GM12878 (cell line): ENCODE data around the gene TMEM135. TPM values are rescaled to one million over a fixed set of nuclear protein-coding genes. Genes with fewer than 3 reads are reported as not detected.
A peak's percentile ranks its signal among the peaks of the same experiment; 100 is the strongest.

Experiments used
- ATAC-seq: fragments of 200-7000 bp; cut with Tn5 transposase; 3 replicates; pipeline ENCODE4 v1.9.1; 2020; ENCODE audit warnings: mild to moderate bottlenecking, moderate library complexity
- Bru-seq: library from RNA; stranded (reverse); fragments of 400-500 nt; gene quantifications from one replicate; lab custom pipeline; 2021; lab: Mats Ljungman, UMichigan
- BruChase-seq, 2 experiments: library from RNA; stranded (reverse); fragments of 400-500 nt; gene quantifications; one replicate each; lab custom pipeline; 2021; lab: Mats Ljungman, UMichigan
- BruUV-seq: library from RNA; stranded (reverse); fragments of 400-500 nt; replicated peaks from 2 replicates; lab custom pipeline; 2021; lab: Mats Ljungman, UMichigan
- CTCF ChIA-PET: fragments of 300-600 bp; sonication (Branson Sonifier 250); formaldehyde crosslinking; extraction: SDS; loops from one replicate; lab custom pipeline; 2021; ENCODE audit warnings: inconsistent platforms; lab: Yijun Ruan, JAX
- POLR2A ChIA-PET: fragments of 350-600 bp; formaldehyde crosslinking; extraction: SDS; loops from one replicate; lab custom pipeline; 2021; ENCODE audit warnings: inconsistent platforms; lab: Charles Lee
- RAD21 ChIA-PET: fragments of 300-600 bp; sonication (Branson Sonifier 250); formaldehyde crosslinking; loops from one replicate; lab custom pipeline; 2023; ENCODE audit warnings: antibody characterized with exemption; ENCODE audit not compliant: unreplicated experiment; lab: Charles Lee
- SMC1A ChIA-PET: fragments of 300-600 bp; sonication (Branson Sonifier 250); formaldehyde crosslinking; loops from one replicate; lab custom pipeline; 2023; ENCODE audit not compliant: unreplicated experiment, uncharacterized antibody; lab: Charles Lee
- DNase-seq: peaks from one replicate; pipeline ENCODE4 v3.0.0-alpha.2; 2011; ENCODE audit warnings: low read depth, low spot score
- FAIRE-seq: peaks from 3 replicates; lab custom pipeline; 2011; peaks lifted over from hg19 to GRCh38; lab: Jason Lieb, UNC
- H2AFZ ChIP-seq: 2 replicates; pipeline ENCODE4 v1.6.0; 2011; ENCODE audit warnings: low read depth, low read length, control low read depth; ENCODE audit not compliant: control insufficient read depth
- H3K27ac ChIP-seq: 2 replicates; pipeline ENCODE4 v1.5.1; 2011; ENCODE audit warnings: control low read depth; ENCODE audit not compliant: control insufficient read depth, insufficient read depth
- H3K27me3 ChIP-seq, 2 experiments: replicated peaks in 1 of 2; 2 replicates each; pipeline versions ENCODE4 v1.6.0 to v1.6.1; 2011; ENCODE audit warnings: low read length in 1 of 2; ENCODE audit not compliant: control insufficient read depth in 2 of 2, insufficient read depth in 2 of 2
- H3K36me3 ChIP-seq, 2 experiments: 2 replicates each; pipeline ENCODE4 v1.5.1; 2011; ENCODE audit warnings: low read length in 1 of 2; ENCODE audit not compliant: control insufficient read depth in 2 of 2, insufficient read depth in 2 of 2
- H3K4me1 ChIP-seq: 2 replicates; pipeline ENCODE4 v1.6.1; 2011; ENCODE audit warnings: mild to moderate bottlenecking, low read length, moderate library complexity, mixed read lengths; ENCODE audit not compliant: control insufficient read depth, insufficient read depth
- H3K4me2 ChIP-seq: 2 replicates; pipeline ENCODE4 v1.6.0; 2011; ENCODE audit warnings: control low read depth; ENCODE audit not compliant: control insufficient read depth, insufficient read depth
- H3K4me3 ChIP-seq: fragments of 200-600 bp; sonication (generic); 2 replicates; pipeline ENCODE4 v1.5.1; 2016
- H3K79me2 ChIP-seq: 2 replicates; pipeline ENCODE4 v1.6.0; 2011; ENCODE audit warnings: low read length; ENCODE audit not compliant: control insufficient read depth, insufficient read depth
- H3K9ac ChIP-seq: 2 replicates; pipeline ENCODE4 v1.8.0; 2011; ENCODE audit warnings: low read length, control low read depth, mixed read lengths; ENCODE audit not compliant: control insufficient read depth, insufficient read depth
- H3K9me3 ChIP-seq: replicated peaks from 3 replicates; pipeline ENCODE4 v1.5.1; 2011; ENCODE audit warnings: mild to moderate bottlenecking, low read length; ENCODE audit not compliant: control insufficient read depth, insufficient read depth
- H4K20me1 ChIP-seq: 2 replicates; pipeline ENCODE4 v1.6.0; 2011; ENCODE audit not compliant: control insufficient read depth, insufficient read depth
- BCL3 ChIP-seq: IDR thresholded peaks from 2 replicates; pipeline ENCODE4 v1.6.1; 2011; ENCODE audit warnings: borderline replicate concordance, low read depth, mild to moderate bottlenecking, moderate library complexity, low read length; ENCODE audit not compliant: insufficient read depth, poor library complexity, severe bottlenecking
- GATAD2B ChIP-seq: fragments of 450-650 bp; conservative IDR thresholded peaks from 2 replicates; pipeline ENCODE4 v1.6.1; 2017; ENCODE audit warnings: low read depth, mild to moderate bottlenecking, moderate library complexity
- IRF5 ChIP-seq: fragments of 450-650 bp; IDR thresholded peaks from 2 replicates; pipeline ENCODE4 v1.6.1; 2017; ENCODE audit warnings: borderline replicate concordance
- KDM1A ChIP-seq: fragments of 200-600 bp; sonication (generic); IDR thresholded peaks from 2 replicates; pipeline ENCODE4 v1.6.1; 2016; ENCODE audit warnings: borderline replicate concordance
- MXI1 ChIP-seq: fragments of 150-350 bp; IDR thresholded peaks from 2 replicates; pipeline ENCODE4 v1.6.1; 2011; ENCODE audit warnings: low read depth, mild to moderate bottlenecking, inconsistent platforms, low read length, improper control_type of control experiment
- NR2F1 ChIP-seq: fragments of 450-650 bp; conservative IDR thresholded peaks from 2 replicates; pipeline ENCODE4 v1.6.1; 2017; ENCODE audit warnings: mild to moderate bottlenecking
- ZNF274 ChIP-seq: IDR thresholded peaks from one replicate; pipeline ENCODE4 v1.8.0; 2011; ENCODE audit not compliant: insufficient read length, insufficient read depth
- ZSCAN29 ChIP-seq: fragments of 450-650 bp; IDR thresholded peaks from 2 replicates; pipeline ENCODE4 v1.6.1; 2017; ENCODE audit warnings: mild to moderate bottlenecking, moderate library complexity
- WGBS: methylation state at CpG from one replicate; pipeline ENCODE4 v1.1.6; 2016; ENCODE audit warnings: low lambda C conversion rate; ENCODE audit not compliant: insufficient replicate concordance, insufficient coverage; ENCODE audit errors: missing lambda C conversion rate; 5-methylcytosine and 5-hydroxymethylcytosine counted together
- in situ Hi-C: fragments of 300-500 bp; cut with MboI; formaldehyde crosslinking; loops from 9 replicates; pipeline ENCODE4 v1.14.3; 2018; ENCODE audit warnings: mixed read lengths
- intact Hi-C: fragments of 100-400 bp; cut with micrococcal nuclease; formaldehyde crosslinking; loops from one replicate; pipeline ENCODE4 v1.14.2; 2022; ENCODE audit not compliant: unreplicated experiment
- long read RNA-seq, 2 experiments: library from polyadenylated mRNA; unstranded; transcript quantifications; one replicate each; pipeline ENCODE4 v2.0.0, GENCODE V29; 2019 to 2020
- polyA minus RNA-seq, 3 experiments: library from RNA; depleted of rRNA, polyadenylated mRNA; stranded (reverse); fragments of >200 nt; gene quantifications; 2 replicates each; pipeline ENCODE4 v1.2.3, GENCODE V29; 2011
- polyA plus RNA-seq, 11 experiments: library from polyadenylated mRNA; depleted of rRNA in 4 of 11; unstranded in 6 of 11; stranded (reverse) in 5 of 11; fragments of >200 nt; fragmentation: Nextera tagmentation in 4 of 11; fragmentation: Illumina TruSeq in 1 of 11; extraction: Ambion mirVana in 4 of 11; extraction: Trizol in 1 of 11; gene quantifications; 1 replicate in 1 of 11; 2 replicates in 10 of 11; pipeline versions ENCODE4 v1.2.1 to v1.2.3, GENCODE V29; 2011 to 2016; ENCODE audit warnings: inconsistent platforms in 2 of 11, missing spikeins in 2 of 11, low read depth in 1 of 11
- total RNA-seq, 4 experiments: library from RNA; depleted of rRNA in 3 of 4; stranded (reverse); fragments of >200 nt in 3 of 4; fragmentation: Illumina TruSeq in 1 of 4; extraction: Trizol in 1 of 4; gene quantifications; 2 replicates each; pipeline versions ENCODE4 v1.2.1 to v1.2.3, GENCODE V29; 2013 to 2021
- TF ChIP-seq, protein P1 (sequence below): fragments of 150-350 bp; IDR thresholded peaks from 2 replicates; pipeline ENCODE4 v1.6.1; 2016; ENCODE audit warnings: low read depth, low read length
- TF ChIP-seq, protein P2 (sequence below): IDR thresholded peaks from 2 replicates; pipeline ENCODE4 v1.6.1; 2012; ENCODE audit warnings: low read depth, low read length, improper control_type of control experiment

TMEM135 gene
- total RNA-seq (2013; cell fraction: nucleolus; rRNA removed), result 54.0 and 135 TPM in 2 replicates
- total RNA-seq (2014; rRNA removed), result 13.1 and 16.5 TPM in 2 replicates
- 24.2 and 24.6 TPM in 2 replicates for total RNA-seq (2014; rRNA removed; fragmentation: Illumina TruSeq; extraction: Trizol)
- total RNA-seq (2021), result 15.9 and 16.8 TPM in 2 replicates
- polyA plus RNA-seq (2011; ENCODE audit: low read depth), result 3.5 TPM
- 23.3 and 37.4 TPM in 2 replicates for polyA plus RNA-seq (2011; rRNA removed)
- polyA plus RNA-seq (2011; cell fraction: cytosol; rRNA removed), result 16.6 and 21.6 TPM in 2 replicates
- 12.2 and 13.3 TPM in 2 replicates for polyA plus RNA-seq (2011; cell fraction: nucleus; rRNA removed)
- polyA plus RNA-seq (2012), result 5.6 and 9.4 TPM in 2 replicates
- 10.7 and 12.8 TPM in 2 replicates for polyA plus RNA-seq (2014; fragmentation: Illumina TruSeq; extraction: Trizol)
- polyA plus RNA-seq (2014; fragmentation: Nextera tagmentation; extraction: Ambion mirVana), result 1 to 10 TPM; 7.2 to 9.1 TPM
- polyA plus RNA-seq (2014; rRNA removed), result 8.6 and 117 TPM in 2 replicates
- polyA plus RNA-seq (2016; fragmentation: Nextera tagmentation; extraction: Ambion mirVana), result 10 to 100 TPM in 1 of 2 experiments, 1 to 10 TPM in 1; 9.2 to 12.7 TPM
- 37.5 and 61.0 TPM in 2 replicates for polyA minus RNA-seq (2011; rRNA and poly(A)+ RNA removed)
- 11.4 and 14.7 TPM in 2 replicates for polyA minus RNA-seq (2011; cell fraction: cytosol; rRNA and poly(A)+ RNA removed)
- polyA minus RNA-seq (2011; cell fraction: nucleus; rRNA and poly(A)+ RNA removed), result 50.2 and 102 TPM in 2 replicates
- Bru-seq, nascent RNA, result percentile 67 among the genes with signal in this experiment
- BruChase-seq, experiment 1, labeled RNA remaining after a 6-hour chase, result percentile 63 among the genes with signal in this experiment
- BruChase-seq, experiment 2, labeled RNA remaining after a 2-hour chase, result percentile 62 among the genes with signal in this experiment
- long read RNA-seq, experiment 1, partial matches to known transcripts, result 0 of 3 reads
- long read RNA-seq, experiment 1, other reads (novel, unspliced or antisense), result 0 of 3 reads
- long read RNA-seq, experiment 2, transcript TMEM135-201 (15 exons, 2,433 nt), result major isoform, 7 of 16 reads
- long read RNA-seq, experiment 2, partial matches to known transcripts, result 4 of 16 reads
- long read RNA-seq, experiment 2, other reads (novel, unspliced or antisense), result 4 of 16 reads

DNA sequence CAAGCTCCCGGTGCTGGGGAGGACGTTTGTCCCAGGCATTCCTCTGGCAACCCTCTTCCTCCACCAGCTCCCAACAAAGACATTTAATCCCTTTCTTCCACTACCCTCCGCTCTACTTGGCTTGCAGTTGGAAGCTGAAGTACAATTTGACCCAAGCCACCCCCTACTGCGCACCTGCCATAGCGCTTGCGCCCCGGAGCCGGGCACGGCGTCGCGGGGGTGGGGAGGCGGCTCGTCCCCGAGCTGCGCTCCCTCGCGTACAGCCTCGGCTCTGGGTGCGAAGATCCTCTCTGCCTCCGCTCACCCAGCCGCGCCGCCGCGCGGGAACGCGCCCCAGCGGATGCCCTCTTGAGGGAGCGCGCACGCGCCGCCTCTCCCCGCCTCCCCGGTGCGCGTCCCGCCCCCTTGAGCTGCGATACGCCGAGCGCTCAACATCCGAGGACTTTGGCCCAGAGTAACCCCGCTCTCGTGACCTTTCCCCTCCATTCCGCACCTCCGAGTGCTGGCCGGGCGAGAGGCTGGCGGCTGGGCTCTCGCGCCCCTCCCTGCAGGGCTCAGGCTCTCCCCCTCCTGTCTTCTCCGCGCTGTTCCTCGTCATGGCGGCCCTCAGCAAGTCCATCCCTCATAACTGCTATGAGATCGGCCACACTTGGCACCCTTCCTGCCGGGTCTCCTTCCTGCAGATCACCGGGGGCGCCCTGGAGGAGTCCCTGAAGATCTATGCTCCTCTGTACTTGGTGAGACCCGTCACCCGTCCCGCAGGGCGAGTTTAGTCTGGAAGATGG lies at the start of gene TMEM135:
TSS of gene TMEM135 (plus strand) at position 485 of the 785 bp plus-strand sequence. CDS start at position 597, 112 bp downstream.
- Histone ChIP-seq H3K36me3 (no peaks in the 10 kb centered on the region), H3K27me3 (no peaks in the 10 kb centered on the region; a peak in 1 of 4 replicates), H3K9me3 (no peaks in the 10 kb centered on the region), H3K4me2 (peak within 1 kb of the TSS; percentile 60), H4K20me1 (no peaks in the 10 kb centered on the region), H3K4me1 (no peaks in the 10 kb centered on the region; the same call in 1 of the 2 replicates), H3K27ac (peak within 1 kb of the TSS; percentile 50; the same call in 1 of the 2 replicates), H3K79me2 (peaks cover 7% of the 10 kb centered on the region), H2AFZ (peak within 1 kb of the TSS; percentile 95), H3K9ac (peak within 1 kb of the TSS; percentile 80), H3K4me3 (peak within 1 kb of the TSS; percentile 96)
- intact Hi-C loops, result loop anchor here (2.0 to 10.0 kb wide), 2 partner anchors 21 to 47 kb away; no protein-coding TSS in a partner anchor
- BruUV-seq, result no TSS peak
- in situ Hi-C loops, result no loop called here
- POLR2A ChIA-PET, result interaction anchor here (0.7 to 1.2 kb wide), 5 partner anchors 27 to 86 kb away, joined by 3 to 11 read pairs (median 4); no protein-coding TSS in a partner anchor
- peak; percentile 97 for ATAC-seq
- peak; percentile 92 for DNase-seq
- CTCF ChIA-PET, result interaction anchor here (0.6 to 1.6 kb wide), 8 partner anchors 11 to 1230 kb away, joined by 3 to 6 read pairs (median 3); no protein-coding TSS in a partner anchor
- RAD21 ChIA-PET, result interaction anchor here (0.8 to 1.5 kb wide), 2 partner anchors 44 to 77 kb away, joined by 3 to 8 read pairs; no protein-coding TSS in a partner anchor
- FAIRE-seq, result peak; percentile 96
- WGBS, result under 1% methylated on average over 49 of the region's 66 CpGs
- SMC1A ChIA-PET, result interaction anchor here (0.6 to 1.7 kb wide), 7 partner anchors 17 to 1226 kb away, joined by 3 to 11 read pairs (median 3); no protein-coding TSS in a partner anchor
- TF ChIP-seq IRF5 (no peak), BCL3 (no peak), ZSCAN29 (no peak), GATAD2B (peak; percentile 43; the same call in 1 of the 2 replicates), NR2F1 (peak; percentile 96), MXI1 (no peak; the same call in none of the 2 replicates), ZNF274 (no peak), KDM1A (no peak)
- TF ChIP-seq, protein P1, sequence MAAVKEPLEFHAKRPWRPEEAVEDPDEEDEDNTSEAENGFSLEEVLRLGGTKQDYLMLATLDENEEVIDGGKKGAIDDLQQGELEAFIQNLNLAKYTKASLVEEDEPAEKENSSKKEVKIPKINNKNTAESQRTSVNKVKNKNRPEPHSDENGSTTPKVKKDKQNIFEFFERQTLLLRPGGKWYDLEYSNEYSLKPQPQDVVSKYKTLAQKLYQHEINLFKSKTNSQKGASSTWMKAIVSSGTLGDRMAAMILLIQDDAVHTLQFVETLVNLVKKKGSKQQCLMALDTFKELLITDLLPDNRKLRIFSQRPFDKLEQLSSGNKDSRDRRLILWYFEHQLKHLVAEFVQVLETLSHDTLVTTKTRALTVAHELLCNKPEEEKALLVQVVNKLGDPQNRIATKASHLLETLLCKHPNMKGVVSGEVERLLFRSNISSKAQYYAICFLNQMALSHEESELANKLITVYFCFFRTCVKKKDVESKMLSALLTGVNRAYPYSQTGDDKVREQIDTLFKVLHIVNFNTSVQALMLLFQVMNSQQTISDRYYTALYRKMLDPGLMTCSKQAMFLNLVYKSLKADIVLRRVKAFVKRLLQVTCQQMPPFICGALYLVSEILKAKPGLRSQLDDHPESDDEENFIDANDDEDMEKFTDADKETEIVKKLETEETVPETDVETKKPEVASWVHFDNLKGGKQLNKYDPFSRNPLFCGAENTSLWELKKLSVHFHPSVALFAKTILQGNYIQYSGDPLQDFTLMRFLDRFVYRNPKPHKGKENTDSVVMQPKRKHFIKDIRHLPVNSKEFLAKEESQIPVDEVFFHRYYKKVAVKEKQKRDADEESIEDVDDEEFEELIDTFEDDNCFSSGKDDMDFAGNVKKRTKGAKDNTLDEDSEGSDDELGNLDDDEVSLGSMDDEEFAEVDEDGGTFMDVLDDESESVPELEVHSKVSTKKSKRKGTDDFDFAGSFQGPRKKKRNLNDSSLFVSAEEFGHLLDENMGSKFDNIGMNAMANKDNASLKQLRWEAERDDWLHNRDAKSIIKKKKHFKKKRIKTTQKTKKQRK, result no peak
- TF ChIP-seq, protein P2, sequence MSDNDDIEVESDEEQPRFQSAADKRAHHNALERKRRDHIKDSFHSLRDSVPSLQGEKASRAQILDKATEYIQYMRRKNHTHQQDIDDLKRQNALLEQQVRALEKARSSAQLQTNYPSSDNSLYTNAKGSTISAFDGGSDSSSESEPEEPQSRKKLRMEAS, result peak; percentile 72; the same call in 1 of the 2 replicates
